Activated CD8-positive, alpha-beta memory T cell treated with anti-CD3 and anti-CD28 coated beads, Interleukin-2, amount 10 ng/mL, durations not matched to agents 7 days and 5 days (primary cell): Measurements from ENCODE around the gene HVCN1. TPM values are rescaled to one million over a fixed set of nuclear protein-coding genes. Genes with fewer than 3 reads are reported as not detected.

Experiments
- ATAC-seq: fragments of 150-1000 bp; cut with Tn5 transposase; one replicate; pipeline ENCODE4 v1.10.0; 2021; ENCODE audit warnings: moderate library complexity
- CTCF ChIA-PET: fragments of 350-600 bp; sonication (Branson Sonifier 250); formaldehyde crosslinking; loops from one replicate; lab custom pipeline; 2021; ENCODE audit warnings: antibody characterized with exemption; lab: Charles Lee
- DNase-seq: peaks from one replicate; pipeline ENCODE4 v3.0.0-alpha.2; 2020
- H3K27ac Mint-ChIP-seq: one replicate; pipeline ENCODE4 v1.8.0; 2021; ENCODE audit warnings: mild to moderate bottlenecking, mixed read lengths
- H3K27me3 Mint-ChIP-seq: one replicate; pipeline ENCODE4 v1.8.0; 2021; ENCODE audit warnings: mixed read lengths
- H3K36me3 Mint-ChIP-seq: one replicate; pipeline ENCODE4 v1.8.0; 2021; ENCODE audit warnings: mild to moderate bottlenecking, mixed read lengths
- H3K4me1 Mint-ChIP-seq: one replicate; pipeline ENCODE4 v1.8.0; 2021; ENCODE audit warnings: mixed read lengths
- H3K4me3 Mint-ChIP-seq: one replicate; pipeline ENCODE4 v1.8.0; 2021; ENCODE audit warnings: mild to moderate bottlenecking, moderate library complexity, mixed read lengths
- H3K9me3 Mint-ChIP-seq: one replicate; pipeline ENCODE4 v1.8.0; 2022; ENCODE audit warnings: low read depth, mixed read lengths
- total RNA-seq, 2 experiments: library from RNA; stranded (reverse); gene quantifications; one replicate each; pipeline ENCODE4 v1.2.3, GENCODE V29; 2021

The HVCN1 gene
- total RNA-seq, 2 experiments from 2014 or later = 11.7 to 19.9 TPM

DNA sequence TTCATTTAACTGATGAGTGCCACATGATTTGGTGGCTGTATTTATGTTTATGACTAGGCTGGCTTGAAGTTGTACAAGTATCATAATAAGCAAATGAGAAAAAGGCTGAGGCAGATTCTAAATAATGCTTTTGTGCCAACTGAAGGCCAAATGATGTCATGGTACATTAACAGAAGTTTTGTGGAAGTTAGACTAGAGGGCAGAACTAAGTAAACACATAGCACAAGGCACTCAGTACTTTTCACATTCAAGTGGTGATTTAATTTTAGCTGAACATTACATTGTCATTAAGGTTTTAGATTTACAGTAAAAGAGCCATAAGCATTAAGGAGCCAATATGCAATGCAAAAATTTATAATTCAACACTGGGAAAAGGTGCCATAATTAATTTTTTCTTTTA, 32.7 kb upstream of the HVCN1 start:
- Mint-ChIP-seq H3K36me3 (peaks cover 81% of the 10 kb centered on the region), H3K4me3 (no peak overlapping the region), H3K27me3 (no peaks in the 10 kb centered on the region), H3K27ac (no peak overlapping the region), H3K9me3 (no peaks in the 10 kb centered on the region), H3K4me1 (peaks cover 23% of the 10 kb centered on the region)
- CTCF ChIA-PET = interaction anchor here (0.6 kb wide), 2 partner anchors 16 kb away, joined by 3 read pairs; no protein-coding TSS in a partner anchor
- ATAC-seq (no peak), DNase-seq (no peak)

GRCh38 chr12:110720516-110720915, 31.6 kb upstream of the HVCN1 start:
- no peak overlapping the region for H3K27ac Mint-ChIP-seq
- ATAC-seq (no peak), DNase-seq (no peak)
- no peaks in the 10 kb centered on the region for H3K9me3 Mint-ChIP-seq
- CTCF ChIA-PET = no interaction called here
- H3K4me1 Mint-ChIP-seq = peaks cover 17% of the 10 kb centered on the region
- H3K36me3 Mint-ChIP-seq = peaks cover 74% of the 10 kb centered on the region
- H3K27me3 Mint-ChIP-seq = no peaks in the 10 kb centered on the region
- H3K4me3 Mint-ChIP-seq = no peak overlapping the region

- no peak overlapping the region for H3K27ac Mint-ChIP-seq
- no peaks in the 10 kb centered on the region for H3K27me3 Mint-ChIP-seq
- CTCF ChIA-PET = interaction anchor here (2.2 kb wide), 1 partner anchor 287 kb away, joined by 4 read pairs; no protein-coding TSS in a partner anchor
- no peaks in the 10 kb centered on the region for H3K9me3 Mint-ChIP-seq
- no peak for ATAC-seq
- no peak for DNase-seq
- H3K4me1 Mint-ChIP-seq = peaks cover 10% of the 10 kb centered on the region
- H3K4me3 Mint-ChIP-seq = no peak overlapping the region
- peaks cover 56% of the 10 kb centered on the region for H3K36me3 Mint-ChIP-seq
Observed at GRCh38 chr12:110718222-110718908, 29.4 kb upstream of the HVCN1 start.

- ATAC-seq (no peak), DNase-seq (no peak)
- no peak overlapping the region for H3K4me3 Mint-ChIP-seq
- peaks cover 10% of the 10 kb centered on the region for H3K4me1 Mint-ChIP-seq
- no peak overlapping the region for H3K27ac Mint-ChIP-seq
- H3K36me3 Mint-ChIP-seq = peaks cover 48% of the 10 kb centered on the region
- no peaks in the 10 kb centered on the region for H3K9me3 Mint-ChIP-seq
- H3K27me3 Mint-ChIP-seq = no peaks in the 10 kb centered on the region
- CTCF ChIA-PET = interaction anchor here (0.6 to 2.2 kb wide), 2 partner anchors 11 to 286 kb away, joined by 3 to 4 read pairs; no protein-coding TSS in a partner anchor
Observed at GRCh38 chr12:110717037-110717436, 28.1 kb upstream of the HVCN1 start.

GRCh38 chr12:110708917-110709316, 20.0 kb upstream of the HVCN1 start:
- ATAC-seq (no peak), DNase-seq (no peak)
- Mint-ChIP-seq H3K4me3 (no peak overlapping the region), H3K27me3 (no peaks in the 10 kb centered on the region), H3K4me1 (no peaks in the 10 kb centered on the region), H3K27ac (no peak overlapping the region), H3K9me3 (no peaks in the 10 kb centered on the region), H3K36me3 (peaks cover 5% of the 10 kb centered on the region)
- CTCF ChIA-PET = interaction anchor here (0.6 to 1.2 kb wide), 3 partner anchors 41 to 423 kb away, joined by 3 read pairs; no protein-coding TSS in a partner anchor

DNA sequence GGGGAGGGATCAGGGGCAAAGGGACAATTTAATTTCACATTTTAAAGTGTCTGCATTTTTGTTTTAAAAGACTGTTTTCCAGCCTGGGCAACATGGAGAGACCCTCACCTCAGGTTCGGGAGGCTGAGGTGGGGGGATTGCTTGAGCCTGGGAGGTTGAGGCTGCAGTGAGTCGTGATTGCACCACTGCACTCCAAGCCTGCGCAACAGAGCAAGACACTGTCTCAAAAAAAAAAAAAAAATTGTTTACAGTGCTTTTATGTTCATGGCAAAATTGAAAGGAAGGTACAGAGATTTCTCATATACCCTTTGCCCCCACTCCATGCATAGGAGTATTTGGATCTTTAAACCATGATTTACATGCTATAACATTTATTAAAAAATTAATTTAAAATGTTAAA, 16.4 kb upstream of the HVCN1 start:
- Mint-ChIP-seq H3K4me1 (no peaks in the 10 kb centered on the region), H3K27ac (no peak overlapping the region), H3K9me3 (no peaks in the 10 kb centered on the region), H3K36me3 (peaks cover 5% of the 10 kb centered on the region), H3K4me3 (no peak overlapping the region), H3K27me3 (no peaks in the 10 kb centered on the region)
- no peak for ATAC-seq
- CTCF ChIA-PET = interaction anchor here (0.6 to 2.7 kb wide), 9 partner anchors 16 to 232 kb away, joined by 3 to 15 read pairs (median 4); no protein-coding TSS in a partner anchor
- no peak for DNase-seq

DNA sequence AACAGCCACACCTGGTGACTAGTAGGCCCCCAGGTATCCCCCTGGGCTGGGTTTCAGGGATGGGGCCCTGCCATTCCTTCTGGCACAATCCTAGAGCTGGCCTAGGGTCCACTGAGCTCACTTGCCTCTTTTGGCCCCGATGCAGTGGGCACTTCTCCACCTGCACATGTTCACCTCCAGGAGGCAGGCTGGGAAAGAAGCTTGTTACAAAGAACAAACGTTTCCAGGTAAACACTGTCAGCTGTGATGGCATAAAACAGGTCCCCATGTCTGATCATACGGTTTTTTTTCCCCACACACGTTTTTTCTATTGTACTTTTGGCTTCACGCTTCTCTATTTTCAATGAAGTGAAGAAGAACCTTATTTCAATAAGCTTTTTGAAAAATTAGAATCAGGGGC, 15.8 kb upstream of the HVCN1 start:
- peak; percentile 36 for ATAC-seq
- Mint-ChIP-seq H3K9me3 (no peaks in the 10 kb centered on the region), H3K27ac (no peak overlapping the region), H3K4me1 (no peaks in the 10 kb centered on the region), H3K4me3 (no peak overlapping the region), H3K27me3 (no peaks in the 10 kb centered on the region), H3K36me3 (peaks cover 3% of the 10 kb centered on the region)
- no peak for DNase-seq
- CTCF ChIA-PET = interaction anchor here (0.7 to 2.7 kb wide), 7 partner anchors 19 to 183 kb away, joined by 3 to 15 read pairs (median 5); no protein-coding TSS in a partner anchor

- CTCF ChIA-PET = interaction anchor here (1.1 to 2.7 kb wide), 6 partner anchors 19 to 184 kb away, joined by 3 to 15 read pairs (median 5); no protein-coding TSS in a partner anchor
Observed at GRCh38 chr12:110704231-110704630, 15.3 kb upstream of the HVCN1 start.

DNA sequence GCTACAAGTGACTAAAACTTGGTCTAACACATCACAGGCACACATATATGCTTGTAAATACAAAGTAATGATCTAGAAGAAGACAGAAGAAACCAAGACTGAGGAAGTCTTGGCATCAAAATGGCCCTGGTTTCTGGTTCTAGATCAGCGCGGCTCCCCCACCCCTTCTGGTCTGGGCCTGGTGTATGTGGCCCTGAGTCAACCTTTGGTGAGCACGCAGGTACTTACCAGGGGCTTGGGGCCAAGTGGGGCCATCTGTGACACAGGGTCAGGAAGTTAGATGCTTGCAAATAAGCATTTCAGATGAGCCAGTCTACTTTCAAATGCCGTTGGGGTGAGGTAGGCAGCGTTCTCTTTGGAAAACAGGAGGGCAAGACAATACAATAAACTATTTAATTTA, 13.2 kb upstream of the HVCN1 start:
- Mint-ChIP-seq H3K4me1 (peaks cover 11% of the 10 kb centered on the region), H3K27me3 (no peaks in the 10 kb centered on the region), H3K9me3 (no peaks in the 10 kb centered on the region), H3K4me3 (no peak overlapping the region), H3K36me3 (no peaks in the 10 kb centered on the region), H3K27ac (no peak overlapping the region)
- CTCF ChIA-PET = interaction anchor here (0.9 to 1.9 kb wide), 4 partner anchors 13 to 101 kb away, joined by 3 to 5 read pairs (median 4); partner anchors contain the start of gene HVCN1
- DNase-seq (no peak), ATAC-seq (no peak)

More at GRCh38 chr12:110704231-110704630, 15.3 kb upstream of the HVCN1 start:
- Mint-ChIP-seq H3K27ac (no peak overlapping the region), H3K9me3 (no peaks in the 10 kb centered on the region), H3K4me3 (no peak overlapping the region), H3K27me3 (no peaks in the 10 kb centered on the region), H3K4me1 (no peaks in the 10 kb centered on the region), H3K36me3 (peaks cover 3% of the 10 kb centered on the region)
- DNase-seq = no peak
- ATAC-seq = no peak

DNA sequence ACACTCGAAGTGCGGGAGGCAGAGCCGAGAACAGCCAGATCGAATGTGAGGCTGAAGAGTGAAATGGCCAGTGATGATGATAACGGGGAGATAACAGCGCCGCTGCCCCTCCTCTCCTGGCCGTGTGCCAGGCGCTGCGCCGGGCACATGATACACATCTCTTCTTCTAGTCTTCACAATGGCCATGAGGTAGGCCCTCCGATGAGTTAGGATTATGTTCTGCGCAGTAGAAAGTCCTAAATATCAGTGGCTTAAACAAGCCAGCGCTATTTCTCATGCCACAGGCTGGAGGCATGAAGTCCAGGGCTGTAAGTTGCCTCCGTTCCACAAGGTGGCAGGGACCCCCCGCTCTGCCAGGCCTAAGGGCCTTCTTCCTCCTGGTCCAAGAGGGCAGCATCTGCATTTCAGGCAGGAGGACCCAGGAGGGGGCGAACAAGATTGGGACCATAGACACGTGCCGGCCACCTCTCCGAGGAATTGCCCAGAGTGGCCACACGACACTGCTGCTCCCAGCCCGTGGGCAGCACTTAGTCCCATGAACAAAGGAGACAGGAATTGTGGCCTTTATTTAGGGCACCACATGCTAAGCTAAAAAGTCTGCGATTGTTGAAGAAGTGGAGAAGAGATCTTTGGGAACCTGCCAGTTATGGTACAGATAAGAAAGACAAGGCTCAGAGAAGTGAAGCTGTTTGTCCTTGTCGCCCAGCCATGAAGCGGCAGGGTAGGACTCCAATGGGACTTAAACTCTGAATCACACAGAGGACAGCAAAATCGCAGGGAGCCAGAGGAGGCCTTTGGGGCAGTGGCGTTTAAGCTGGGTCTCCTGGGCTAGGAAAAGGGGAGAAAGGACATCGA, 10.9 kb upstream of the HVCN1 start:
- Mint-ChIP-seq H3K27ac (no peak overlapping the region), H3K9me3 (no peaks in the 10 kb centered on the region), H3K4me3 (no peak overlapping the region), H3K36me3 (no peaks in the 10 kb centered on the region), H3K4me1 (peaks cover 12% of the 10 kb centered on the region), H3K27me3 (no peaks in the 10 kb centered on the region)
- CTCF ChIA-PET = interaction anchor here (0.8 to 1.2 kb wide), 2 partner anchors 10 to 250 kb away, joined by 3 to 4 read pairs; partner anchors contain the start of genes ARPC3 and HVCN1
- ATAC-seq (no peak), DNase-seq (no peak)

- DNase-seq = peak; percentile 91
- no peaks in the 10 kb centered on the region for H3K9me3 Mint-ChIP-seq
- peak overlapping the region; percentile 80 for H3K27ac Mint-ChIP-seq
- CTCF ChIA-PET = interaction anchor here (0.7 to 1.4 kb wide), 14 partner anchors 9 to 230 kb away, joined by 3 to 9 read pairs (median 3); partner anchors contain the start of genes FAM216A, HVCN1 and TCTN1
- no peak overlapping the region for H3K4me3 Mint-ChIP-seq
- no peaks in the 10 kb centered on the region for H3K36me3 Mint-ChIP-seq
- peaks cover 12% of the 10 kb centered on the region for H3K4me1 Mint-ChIP-seq
- H3K27me3 Mint-ChIP-seq = no peaks in the 10 kb centered on the region
- ATAC-seq = peak; percentile 100
Observed at GRCh38 chr12:110698171-110698902, 9.4 kb upstream of the HVCN1 start.

- H3K27me3 Mint-ChIP-seq = no peaks in the 10 kb centered on the region
- no peaks in the 10 kb centered on the region for H3K36me3 Mint-ChIP-seq
- DNase-seq (no peak), ATAC-seq (no peak)
- no peak overlapping the region for H3K27ac Mint-ChIP-seq
- CTCF ChIA-PET = interaction anchor here (0.5 to 1.4 kb wide), 18 partner anchors 8 to 228 kb away, joined by 3 to 9 read pairs (median 3); partner anchors contain the start of genes FAM216A, HVCN1 and TCTN1
- no peak overlapping the region for H3K4me3 Mint-ChIP-seq
- no peaks in the 10 kb centered on the region for H3K9me3 Mint-ChIP-seq
- peaks cover 12% of the 10 kb centered on the region for H3K4me1 Mint-ChIP-seq
Observed at GRCh38 chr12:110697236-110697635, 8.3 kb upstream of the HVCN1 start.
